Astrocyte (in vitro differentiated cells and primary cell): Measurements from ENCODE around the gene DCANP1.

ENCODE experiments used
- CTCF ChIP-seq: IDR thresholded peaks from 2 replicates; pipeline ENCODE4 v1.5.1; 2011; ENCODE audit warnings: low read depth, mild to moderate bottlenecking, inconsistent platforms, low read length, moderate library complexity; ENCODE audit not compliant: insufficient read depth
- EZH2 ChIP-seq: IDR thresholded peaks from 2 replicates; pipeline ENCODE4 v1.6.1; 2012; ENCODE audit warnings: mild to moderate bottlenecking, low read length, inconsistent platforms; ENCODE audit not compliant: insufficient read depth

- TF ChIP-seq CTCF (no peak), EZH2 (no peak)
Measured at GRCh38 chr5:135493406-135494180, 46.4 kb upstream of the DCANP1 start.
